GM12875 (cell line): Measurements from ENCODE around the gene CTNNA1.

Experiments
- H3K4me3 ChIP-seq: one replicate; pipeline ENCODE4 v1.5.1; 2011; ENCODE audit warnings: low read depth, low read length, control low read depth
- CTCF ChIP-seq: IDR thresholded peaks from 2 replicates; pipeline ENCODE4 v1.5.1; 2011; ENCODE audit warnings: low read depth, mild to moderate bottlenecking, control low read depth, inconsistent platforms, low read length, moderate library complexity, borderline replicate concordance; ENCODE audit not compliant: insufficient read depth

CTNNA1 gene

GRCh38 chr5:138981131-138981530 lies 227.9 kb downstream of the CTNNA1 start:
- no peak overlapping the region for H3K4me3 ChIP-seq
- TF ChIP-seq CTCF, result no peak

GRCh38 chr5:138981586-138981985 lies 228.4 kb downstream of the CTNNA1 start:
- H3K4me3 ChIP-seq, result no peak overlapping the region
- TF ChIP-seq CTCF, result no peak

- no peak overlapping the region for H3K4me3 ChIP-seq
- no peak for TF ChIP-seq CTCF
Measured at GRCh38 chr5:138983984-138984383, 230.8 kb downstream of the CTNNA1 start.
